GM19468 (cell line): ENCODE results near the gene RBMY1J.
"Not testable (repeated sequence)": the region's sequence is repeated elsewhere in the genome, so short reads cannot be mapped to it uniquely, and the experiment has no call there.

ENCODE experiments used
- ATAC-seq: cut with Tn5 transposase; IDR thresholded peaks from one replicate; pipeline ENCODE4 v1.9.1; 2021; ENCODE audit warnings: mild to moderate bottlenecking, moderate library complexity, moderate number of reproducible peaks; ENCODE audit not compliant: unreplicated experiment; ENCODE audit errors: extremely low read depth

RBMY1J gene

GRCh38 chrY:22403110-22403509 lies at the start of gene RBMY1J:
RBMY1J (plus strand) TSS chrY:22403410; CDS start chrY:22405448, 2,038 bp downstream.
- ATAC-seq, result not testable (repeated sequence)

GRCh38 chrY:22367416-22367815 lies 35.8 kb upstream of the RBMY1J start:
- no peak for ATAC-seq

GRCh38 chrY:22370623-22371022 lies 32.6 kb upstream of the RBMY1J start:
- no peak for ATAC-seq

DNA sequence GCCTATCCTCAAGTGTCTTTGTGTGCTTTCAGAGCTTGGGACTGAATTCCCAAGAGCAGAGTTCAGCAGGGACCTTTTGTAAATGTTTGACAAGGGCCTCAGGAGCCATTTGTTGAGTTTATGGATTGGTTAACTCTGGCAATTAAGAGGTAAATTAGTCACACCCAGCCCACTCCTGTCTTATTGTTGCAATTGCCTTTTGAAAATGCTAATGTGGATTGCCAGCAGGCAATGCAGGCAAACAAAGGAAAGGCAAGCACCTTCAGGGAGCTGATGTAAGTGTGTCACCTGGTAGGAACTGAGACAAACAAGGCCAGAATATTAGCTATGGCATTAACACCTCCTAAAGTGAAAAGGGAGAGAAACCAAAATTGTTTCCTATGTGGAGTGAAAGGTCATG lies 29.7 kb upstream of the RBMY1J start:
- no peak for ATAC-seq

DNA sequence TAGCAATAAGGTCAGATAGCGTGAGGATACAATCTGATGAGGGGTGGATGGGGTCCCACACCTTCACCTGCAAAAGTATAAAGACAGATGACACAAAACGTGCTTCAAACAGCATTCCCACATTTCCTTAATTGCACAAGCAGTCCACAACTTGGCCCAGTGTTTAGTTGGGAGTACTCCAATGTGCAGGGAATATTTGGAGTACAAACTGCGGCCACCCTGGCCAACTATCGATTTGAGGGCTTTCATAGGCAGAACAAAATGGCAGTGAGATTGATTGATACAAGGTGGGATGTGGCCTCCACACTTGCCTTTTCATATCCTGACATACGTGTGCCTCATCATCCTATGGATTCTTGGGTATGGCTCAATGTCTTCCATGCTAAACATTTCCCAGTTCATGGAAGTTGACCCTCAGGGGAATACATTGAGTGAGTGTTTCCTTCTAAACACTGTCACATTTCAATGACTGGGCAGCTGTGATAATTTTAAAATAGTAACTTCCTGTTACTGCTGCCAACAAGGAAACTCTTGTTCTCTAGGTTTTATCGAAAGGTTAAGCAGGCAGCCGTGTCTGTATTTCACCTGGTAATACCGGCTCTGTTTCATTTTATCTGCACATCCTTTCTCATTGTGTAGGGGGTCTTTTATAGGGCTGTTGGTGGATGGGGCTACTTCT lies 41.6 kb downstream of the RBMY1J start:
- ATAC-seq, result not testable (repeated sequence)

- not testable (repeated sequence) for ATAC-seq
Observed at GRCh38 chrY:22455522-22455921, 52.3 kb downstream of the RBMY1J start.

DNA sequence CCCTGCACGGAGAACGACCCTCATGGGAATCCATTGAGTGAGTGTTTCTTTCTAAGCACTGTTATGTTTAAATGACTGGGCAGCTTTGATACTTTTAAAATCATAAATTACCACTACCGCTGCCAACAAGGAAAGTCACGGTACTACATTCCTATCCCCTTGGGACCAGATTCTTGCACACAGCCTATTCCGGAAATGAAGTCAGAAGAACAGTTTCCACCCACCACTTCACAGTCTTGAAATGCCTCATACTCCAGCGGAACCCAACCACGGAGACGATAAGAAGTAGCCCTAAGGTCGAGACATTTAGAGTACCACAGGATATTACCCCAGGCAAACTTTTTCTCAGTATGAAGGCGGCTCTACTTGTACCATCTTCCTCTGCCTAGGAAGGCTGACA lies 58.8 kb downstream of the RBMY1J start:
- not testable (repeated sequence) for ATAC-seq
